ENCODE results near the gene TOPORS.
"Not testable (repeated sequence)": the region's sequence is repeated elsewhere in the genome, so short reads cannot be mapped to it uniquely, and the experiment has no call there.

TOPORS gene

GRCh38 chr9:32552172-32552872 lies at the start of gene TOPORS, which contains the start of gene SMIM27:
Gene TOPORS, minus strand, starts transcription at chr9:32552586. Its CDS starts 150 bp downstream, at chr9:32552436.
Gene SMIM27, plus strand, starts transcription at chr9:32552327. Its CDS starts 108 bp downstream, at chr9:32552435.
- peak; percentile 90 to 92 for DNase-seq

DNA sequence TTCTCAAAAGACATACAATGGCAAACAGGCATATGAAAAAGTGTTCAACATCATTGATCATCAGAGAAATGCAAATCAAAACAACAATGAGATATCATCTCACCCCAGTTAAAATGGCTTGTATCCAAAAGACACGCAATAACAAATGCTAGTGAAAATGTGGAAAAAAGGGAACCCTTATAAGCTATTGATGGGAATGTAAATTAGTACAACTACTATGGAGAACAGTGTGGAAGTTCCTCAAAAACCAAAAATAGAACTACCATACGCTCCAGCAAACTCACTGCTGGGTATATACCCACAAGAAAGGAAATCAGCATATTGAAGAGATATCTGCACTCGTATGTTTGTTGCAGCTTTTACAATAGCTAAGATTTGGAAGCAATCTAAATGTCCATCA lies 46.6 kb upstream of the TOPORS start:
- not testable (repeated sequence) for DNase-seq

DNA sequence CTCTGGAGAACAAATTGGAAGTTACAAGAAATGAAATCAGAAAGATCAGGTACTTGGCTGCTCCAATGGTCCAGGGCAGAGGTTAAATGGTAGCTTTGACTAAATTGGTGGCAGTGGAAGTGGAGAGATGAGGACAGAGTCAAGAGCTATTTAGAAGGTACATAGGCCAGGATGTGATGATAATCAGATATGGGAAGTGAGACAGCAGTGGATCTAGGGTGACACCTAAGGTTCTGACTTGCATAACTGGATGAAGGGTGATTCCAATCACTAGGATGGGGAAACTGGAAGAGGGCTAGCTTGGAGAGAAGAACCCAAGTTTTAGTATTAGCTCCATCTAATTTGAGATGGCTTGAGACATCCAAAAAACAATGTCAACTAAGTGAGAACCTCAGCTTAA lies 44.5 kb upstream of the TOPORS start:
- no peak for DNase-seq

DNA sequence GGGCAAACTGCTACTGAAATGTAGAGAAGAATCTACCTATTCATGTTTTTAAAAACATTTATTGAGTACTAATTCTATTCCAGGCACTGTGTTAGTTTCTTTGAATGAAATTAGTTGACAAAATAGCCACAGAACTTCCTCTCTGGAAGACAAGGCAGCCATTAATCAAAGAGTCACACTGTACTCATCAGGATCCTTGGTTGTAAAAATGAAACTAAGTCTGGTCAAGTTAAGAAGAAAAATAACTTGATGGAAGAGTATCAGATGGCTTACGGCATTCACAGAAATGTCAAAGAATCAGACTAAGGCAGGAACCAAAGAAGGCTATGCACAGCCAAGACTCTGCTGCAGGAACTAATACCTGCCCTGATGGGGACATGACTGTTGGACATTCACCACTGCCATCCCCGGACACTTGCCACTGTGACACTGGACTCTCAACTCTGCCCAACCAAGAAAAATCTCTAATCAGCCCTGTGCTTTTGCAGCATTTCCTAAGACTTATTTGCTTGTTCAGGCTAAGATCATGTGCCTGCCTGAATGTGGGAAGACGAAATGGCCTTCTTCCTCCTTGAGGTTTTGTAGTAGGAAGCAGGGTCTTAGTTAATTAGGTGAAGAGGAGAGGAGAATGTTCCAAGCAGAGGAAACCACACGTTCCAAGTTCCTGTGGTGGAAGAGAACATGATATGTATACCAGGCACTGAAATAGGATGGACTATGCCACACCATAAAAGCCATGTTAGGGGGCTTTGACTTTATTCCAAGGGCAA lies 43.9 kb upstream of the TOPORS start:
- no peak for DNase-seq

- DNase-seq = no peak
These were observed 38.5 kb upstream of the TOPORS start for GRCh38 chr9:32590898-32591297.

- no peak for DNase-seq
These were observed 38.1 kb upstream of the TOPORS start for GRCh38 chr9:32590476-32590875.

- DNase-seq = no peak
These were observed 36.8 kb upstream of the TOPORS start for GRCh38 chr9:32589083-32589723.

DNA sequence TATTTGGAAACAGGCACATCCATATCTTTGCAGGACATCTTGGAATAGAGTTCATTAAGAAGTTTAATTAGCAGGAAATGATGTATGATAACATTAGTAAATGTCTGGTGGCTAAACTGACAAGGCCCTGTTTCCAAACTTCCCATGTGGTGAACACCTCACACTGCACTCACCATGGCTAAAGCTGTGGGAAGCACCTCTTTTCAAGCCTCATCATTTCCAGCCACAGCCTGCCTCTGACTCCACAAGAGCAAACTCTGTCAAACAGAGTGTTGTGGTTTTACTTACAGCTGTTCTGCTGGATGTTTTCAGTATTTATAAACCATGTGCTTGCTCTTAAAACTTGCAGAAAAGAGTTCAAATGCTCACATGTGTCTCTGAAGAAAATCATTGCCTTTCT lies 35.5 kb upstream of the TOPORS start:
- DNase-seq = no peak

DNA sequence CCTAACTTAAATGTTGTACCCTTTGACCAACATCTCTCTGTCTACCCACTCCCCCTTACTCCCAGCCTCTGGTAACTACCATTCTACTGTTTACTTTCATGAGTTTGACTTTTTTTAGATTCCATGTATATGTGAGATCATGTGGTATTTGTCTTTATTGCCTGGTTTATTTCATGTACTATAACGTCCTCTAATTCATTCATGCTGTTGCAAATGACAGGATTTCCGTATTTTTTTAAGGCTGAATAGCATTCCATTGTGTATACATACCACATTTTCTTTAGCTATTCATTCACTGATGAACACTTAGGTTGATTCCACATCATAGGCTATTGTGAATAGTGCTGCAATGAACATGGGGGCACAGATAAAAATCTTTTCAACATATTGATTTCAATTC lies 32.4 kb upstream of the TOPORS start:
- DNase-seq = no peak

GRCh38 chr9:32581512-32582143 lies 29.2 kb upstream of the TOPORS start:
- DNase-seq = peak in 1 of 2 experiments; percentile 28

DNA sequence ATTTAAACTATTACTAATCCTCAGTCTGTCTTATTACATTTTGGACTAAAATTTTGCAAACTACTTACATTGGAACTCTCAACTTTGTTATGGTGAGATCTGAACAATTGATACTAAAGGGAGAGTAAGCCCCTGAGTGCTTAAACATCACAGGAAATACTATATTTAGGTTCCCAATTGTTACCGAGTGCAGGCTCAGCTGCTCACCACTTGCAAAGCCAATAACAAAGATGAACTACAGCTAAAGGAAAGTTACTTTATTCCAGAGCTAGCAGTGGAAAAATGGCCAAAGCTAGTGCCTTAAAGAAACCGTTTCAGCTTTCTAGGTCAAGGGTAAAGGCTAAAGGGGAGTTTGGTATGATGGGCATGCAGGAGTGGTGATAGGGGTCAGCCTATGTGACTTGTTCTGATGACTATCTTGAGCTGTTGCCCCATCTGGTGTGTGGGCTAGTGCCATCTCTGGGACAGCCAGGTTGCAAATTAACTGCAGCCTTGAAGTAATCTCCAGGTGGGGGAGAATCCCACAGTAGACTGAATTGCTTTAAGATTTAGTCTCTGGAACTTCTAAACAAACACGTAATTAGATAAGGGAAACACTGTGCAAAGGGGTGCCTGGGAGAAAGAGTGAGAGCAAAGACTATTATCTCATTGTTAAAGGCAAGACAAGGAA lies 28.4 kb upstream of the TOPORS start:
- no peak for DNase-seq

- DNase-seq = peak; percentile 83 to 84
These were observed 27.4 kb upstream of the TOPORS start for GRCh38 chr9:32579706-32580331.

GRCh38 chr9:32578976-32579375 lies 26.6 kb upstream of the TOPORS start:
- no peak for DNase-seq

GRCh38 chr9:32577316-32577715 lies 24.9 kb upstream of the TOPORS start:
- no peak for DNase-seq

GRCh38 chr9:32574858-32575257 lies 22.5 kb upstream of the TOPORS start:
- no peak for DNase-seq

GRCh38 chr9:32573821-32574220 lies 21.4 kb upstream of the TOPORS start:
- DNase-seq = no peak

GRCh38 chr9:32572900-32573523 lies 20.6 kb upstream of the TOPORS start, which contains the start of gene NDUFB6:
Gene NDUFB6, minus strand, starts transcription at chr9:32573159. Its CDS starts 99 bp downstream, at chr9:32573060.
- DNase-seq = peak; percentile 94 to 96

DNA sequence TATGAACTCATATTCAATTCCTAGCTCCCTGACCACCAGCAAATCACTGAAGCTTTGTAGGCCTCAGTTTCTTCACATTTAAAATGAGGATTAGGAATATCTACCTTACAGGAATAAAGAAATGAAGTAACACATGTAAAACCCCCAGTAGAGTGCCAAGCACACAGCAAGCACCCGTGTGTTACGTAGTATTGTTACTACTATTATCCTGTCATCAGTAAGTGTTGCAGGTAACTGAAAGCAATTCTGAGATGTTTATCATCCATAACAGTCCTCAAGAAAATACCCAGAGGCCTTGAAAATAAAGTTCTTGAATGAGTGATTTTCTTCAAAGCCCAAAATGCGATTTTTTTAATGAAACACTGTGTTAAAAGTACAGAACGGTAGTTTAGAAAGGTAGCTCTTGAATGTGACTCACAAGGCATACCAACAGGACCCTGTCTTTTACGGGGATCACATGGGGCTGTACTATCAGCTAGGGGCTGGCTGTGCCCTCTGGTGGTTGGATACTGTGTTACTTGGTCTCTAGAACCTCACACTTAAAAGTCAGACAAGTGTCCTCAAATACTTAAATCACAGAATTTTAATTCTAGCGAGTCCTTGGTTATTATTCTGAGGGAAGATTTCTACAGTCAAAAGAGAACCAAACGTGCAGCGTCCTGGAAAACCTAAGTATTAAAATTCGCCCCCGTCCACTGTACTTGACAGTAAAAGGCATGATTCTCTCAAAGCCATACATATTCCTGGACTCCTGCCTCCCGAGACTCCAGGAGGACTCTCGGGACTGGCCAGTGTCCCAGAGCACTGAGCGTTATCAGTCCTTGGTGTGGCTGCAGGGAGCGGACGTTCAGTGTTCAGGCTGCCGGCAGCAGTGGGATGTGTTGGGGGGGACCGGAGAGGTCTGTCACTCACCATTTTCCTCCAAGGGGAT lies 19.8 kb upstream of the TOPORS start:
- peak; percentile 60 to 75 for DNase-seq

DNA sequence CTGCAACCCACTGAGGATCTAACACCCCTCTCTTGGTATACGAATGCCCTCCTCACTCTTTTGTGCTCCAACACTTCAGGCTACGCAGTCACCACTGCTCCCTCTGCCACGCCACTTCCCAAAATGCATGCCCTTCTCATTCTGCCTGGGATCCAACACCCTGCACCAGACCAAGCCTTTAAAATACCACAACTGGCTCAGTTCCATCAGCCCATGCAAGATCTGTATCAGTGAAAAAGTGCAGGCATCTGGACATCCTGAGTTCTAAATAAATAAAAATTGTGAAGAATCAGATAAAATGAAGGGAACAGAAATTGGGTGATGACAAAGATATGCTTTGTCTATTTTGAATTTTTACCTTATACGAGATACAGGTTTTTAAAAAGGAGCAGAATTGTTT lies 17.9 kb upstream of the TOPORS start:
- no peak for DNase-seq

- DNase-seq = no peak
These were observed 14.4 kb upstream of the TOPORS start for GRCh38 chr9:32566770-32567169.
